GM15510 (cell line): ENCODE measurements around the gene CCDC32.

ENCODE experiments used
- POLR2A ChIP-seq: IDR thresholded peaks from 3 replicates; pipeline ENCODE4 v1.6.1; 2011; ENCODE audit warnings: borderline replicate concordance; ENCODE audit not compliant: insufficient read length; ENCODE audit errors: extremely low read depth

Gene CCDC32

GRCh38 chr15:40582726-40583246, 17.9 kb upstream of the CCDC32 start:
- no peak for TF ChIP-seq POLR2A

GRCh38 chr15:40578892-40579291, 14.1 kb upstream of the CCDC32 start:
- no peak for TF ChIP-seq POLR2A

GRCh38 chr15:40575113-40575512, 10.3 kb upstream of the CCDC32 start:
- TF ChIP-seq POLR2A: no peak

- peak; percentile 87 for TF ChIP-seq POLR2A
Observed at GRCh38 chr15:40569129-40569953, 4.5 kb upstream of the CCDC32 start, which contains the start of gene RPUSD2. RPUSD2 (plus strand) TSS chr15:40569299; CDS start chr15:40569338, 39 bp downstream.

- no peak for TF ChIP-seq POLR2A
Observed at GRCh38 chr15:40567111-40567510, 2.3 kb upstream of the CCDC32 start.

- no peak for TF ChIP-seq POLR2A
Observed at GRCh38 chr15:40565333-40566238, 744 bp upstream of the CCDC32 start.

- no peak for TF ChIP-seq POLR2A
Observed at GRCh38 chr15:40563426-40563825, 1.4 kb downstream of the CCDC32 start.

- no peak for TF ChIP-seq POLR2A
Observed at GRCh38 chr15:40562691-40563090, 2.2 kb downstream of the CCDC32 start.

- no peak for TF ChIP-seq POLR2A
Observed at GRCh38 chr15:40558952-40559742, 5.7 kb downstream of the CCDC32 start.

GRCh38 chr15:40555876-40556275, 9.0 kb downstream of the CCDC32 start:
- no peak for TF ChIP-seq POLR2A

GRCh38 chr15:40554161-40554525, 10.7 kb downstream of the CCDC32 start:
- no peak for TF ChIP-seq POLR2A

- TF ChIP-seq POLR2A: no peak
Observed at GRCh38 chr15:40550341-40551037, 14.4 kb downstream of the CCDC32 start.

- no peak for TF ChIP-seq POLR2A
Observed at GRCh38 chr15:40549894-40550293, 14.9 kb downstream of the CCDC32 start.

- TF ChIP-seq POLR2A: no peak
Observed at GRCh38 chr15:40548610-40549009, 16.2 kb downstream of the CCDC32 start.
